ENCODE measurements around the gene NPEPL1. TPM values are rescaled to one million over a fixed set of nuclear protein-coding genes. Genes with fewer than 3 reads are reported as not detected.

Gene NPEPL1
- polyA plus RNA-seq, 1 donor (not counting 4 experiments of a cell fraction or from before 2014, with no cell fraction given): 4.4 TPM

DNA sequence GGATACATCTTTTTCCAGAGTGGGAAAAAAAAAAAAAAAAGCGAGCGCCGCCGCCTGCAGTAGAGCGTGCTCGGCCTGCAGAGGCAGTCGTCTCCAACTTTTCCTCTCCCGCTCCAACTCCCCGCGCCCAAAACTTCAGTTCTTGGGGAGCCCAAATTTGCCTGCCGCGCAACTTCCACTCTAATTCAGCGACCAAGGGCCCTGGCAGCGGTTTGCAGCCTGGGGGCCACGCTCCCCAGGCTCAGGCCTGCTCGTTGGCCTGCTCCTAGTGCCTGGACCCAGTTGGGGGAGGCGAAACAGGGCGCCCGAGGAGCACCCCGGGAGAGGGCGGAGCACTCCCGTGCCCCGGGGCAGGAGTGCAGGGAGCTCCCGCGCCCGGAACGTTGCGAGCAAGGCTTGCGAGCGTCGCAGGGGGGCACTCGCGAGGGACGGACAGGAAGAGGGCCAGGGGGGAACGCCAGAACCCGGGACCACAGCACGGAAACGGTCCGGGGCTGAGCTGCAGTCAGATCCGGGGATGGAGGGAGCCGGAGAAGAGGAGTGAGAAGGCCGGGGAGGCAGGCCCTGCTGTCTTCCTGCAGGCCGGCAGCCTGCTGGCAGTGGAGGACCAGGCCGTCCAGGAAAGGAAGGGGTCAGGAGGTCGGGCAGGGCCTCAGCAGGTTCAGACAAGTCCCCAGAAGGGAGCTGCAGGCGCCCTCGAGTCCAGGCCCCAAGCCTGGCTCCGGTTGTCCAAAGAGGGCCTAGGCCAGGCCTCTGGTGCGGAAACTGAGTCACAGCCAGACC lies 41.6 kb upstream of the NPEPL1 start, which contains the start of gene STX16:
TSS of gene STX16 (plus strand) at position 508 of the 783 bp plus-strand sequence. CDS start 724 bp downstream, outside the sequence.
- H3K9ac ChIP-seq (ENCODE audit: control insufficient read depth, extremely low read depth, insufficient read depth, low read length): peak within 1 kb of the TSS; percentile 86
- H3K27me3 ChIP-seq (ENCODE audit: control insufficient read depth, extremely low read depth, insufficient read depth, low read length): no peaks in the 10 kb centered on the region
- dilution Hi-C loops (cut with MboI; ENCODE audit: extremely low pct_ligation_motif_present, low sequenced_read_pairs): no loop called here
- peak within 1 kb of the TSS; percentile 68 to 93 (median 79) for H3K4me3 ChIP-seq (ENCODE audit: control insufficient read depth in 2 of 3, extremely low read depth in 1 of 3, insufficient read depth in 2 of 3, low read depth in 1 of 3, low read length in 3 of 3)
- peak; percentile 29 to 58 (median 48) for TF ChIP-seq CTCF (optimal IDR thresholded peaks at IDR 0.05 in 1 of 3, IDR thresholded peaks at IDR 0.05 in 1 of 3, conservative IDR thresholded peaks at IDR 0.05 in 1 of 3; ENCODE audit: extremely low read depth in 1 of 3, insufficient read depth in 2 of 3, low read length in 3 of 3)
- TF ChIP-seq EZH2 (IDR thresholded peaks at IDR 0.05; ENCODE audit: low read length): no peak
- H3K36me3 ChIP-seq (ENCODE audit: control insufficient read depth in 2 of 2, extremely low read depth in 1 of 2, insufficient read depth in 2 of 2, low read length in 2 of 2): peaks cover 0 to 2% of the 10 kb centered on the region in 2 experiments
- peak within 1 kb of the TSS; percentile 86 for H2AFZ ChIP-seq (ENCODE audit: control insufficient read depth, low read length)
- H3K4me2 ChIP-seq (ENCODE audit: control insufficient read depth, extremely low read depth, insufficient read depth, low read depth, low read length): peak within 1 kb of the TSS; percentile 93
- no peaks in the 10 kb centered on the region for H3K9me1 ChIP-seq (ENCODE audit: control insufficient read depth, extremely low read depth, insufficient read depth, low read length)
- H3K79me2 ChIP-seq (ENCODE audit: control insufficient read depth, insufficient read depth, low read length): peaks cover 48% of the 10 kb centered on the region
- peak within 1 kb of the TSS; percentile 81 for H3K27ac ChIP-seq (ENCODE audit: control insufficient read depth, insufficient read depth, low read length)
- peak; percentile 43 for FAIRE-seq
- H3K9me3 ChIP-seq (ENCODE audit: control insufficient read depth, low read depth, low read length): no peaks in the 10 kb centered on the region
- DNase-seq (ENCODE audit: low read depth, low spot score): peak; percentile 65
- H4K20me1 ChIP-seq (ENCODE audit: control insufficient read depth, extremely low read depth, insufficient read depth, low read length): no peaks in the 10 kb centered on the region
- peaks cover 25% of the 10 kb centered on the region for H3K4me1 ChIP-seq (ENCODE audit: control insufficient read depth, extremely low read depth, insufficient read depth, low read length)

GRCh38 chr20:58651559-58651945 lies 41.0 kb upstream of the NPEPL1 start:
- peak overlapping the region; percentile 86 for H3K9ac ChIP-seq (ENCODE audit: control insufficient read depth, extremely low read depth, insufficient read depth, low read length)
- peaks cover 28% of the 10 kb centered on the region for H3K4me1 ChIP-seq (ENCODE audit: control insufficient read depth, extremely low read depth, insufficient read depth, low read length)
- peak overlapping the region; percentile 93 for H3K4me2 ChIP-seq (ENCODE audit: control insufficient read depth, extremely low read depth, insufficient read depth, low read depth, low read length)
- FAIRE-seq (no peak), DNase-seq (ENCODE audit: low read depth, low spot score) (no peak)
- H2AFZ ChIP-seq (ENCODE audit: control insufficient read depth, low read length): peak overlapping the region; percentile 50
- H3K27ac ChIP-seq (ENCODE audit: control insufficient read depth, insufficient read depth, low read length): peak overlapping the region; percentile 81
- peaks cover 0 to 2% of the 10 kb centered on the region in 2 experiments for H3K36me3 ChIP-seq (ENCODE audit: control insufficient read depth in 2 of 2, extremely low read depth in 1 of 2, insufficient read depth in 2 of 2, low read length in 2 of 2)
- H4K20me1 ChIP-seq (ENCODE audit: control insufficient read depth, extremely low read depth, insufficient read depth, low read length): no peaks in the 10 kb centered on the region
- no peak for TF ChIP-seq CTCF (optimal IDR thresholded peaks at IDR 0.05 in 1 of 3, IDR thresholded peaks at IDR 0.05 in 1 of 3, conservative IDR thresholded peaks at IDR 0.05 in 1 of 3; ENCODE audit: extremely low read depth in 1 of 3, insufficient read depth in 2 of 3, low read length in 3 of 3)
- no peak for TF ChIP-seq EZH2 (IDR thresholded peaks at IDR 0.05; ENCODE audit: low read length)
- peaks cover 54% of the 10 kb centered on the region for H3K79me2 ChIP-seq (ENCODE audit: control insufficient read depth, insufficient read depth, low read length)
- no peaks in the 10 kb centered on the region for H3K27me3 ChIP-seq (ENCODE audit: control insufficient read depth, extremely low read depth, insufficient read depth, low read length)
- peak overlapping the region; percentile 68 to 93 (median 79) for H3K4me3 ChIP-seq (ENCODE audit: control insufficient read depth in 2 of 3, extremely low read depth in 1 of 3, insufficient read depth in 2 of 3, low read depth in 1 of 3, low read length in 3 of 3)
- H3K9me3 ChIP-seq (ENCODE audit: control insufficient read depth, low read depth, low read length): no peaks in the 10 kb centered on the region
- no peaks in the 10 kb centered on the region for H3K9me1 ChIP-seq (ENCODE audit: control insufficient read depth, extremely low read depth, insufficient read depth, low read length)
- dilution Hi-C loops (cut with MboI; ENCODE audit: extremely low pct_ligation_motif_present, low sequenced_read_pairs): no loop called here
